Loucy (cell line): Measurements from ENCODE around the gene CENPH.

Source experiments
- H2AFZ ChIP-seq: fragments of 200-600 bp; sonication (generic); 2 replicates; pipeline ENCODE4 v1.6.0; 2016; ENCODE audit warnings: antibody characterized with exemption, mild to moderate bottlenecking, low read length, moderate library complexity
- H3F3A ChIP-seq: fragments of 200-600 bp; 2 replicates; pipeline ENCODE4 v1.6.0; 2016; ENCODE audit warnings: antibody characterized with exemption, low read depth, mild to moderate bottlenecking
- H3K27me3 ChIP-seq: fragments of 200-600 bp; sonication (generic); 2 replicates; pipeline ENCODE4 v1.6.1; 2014; ENCODE audit warnings: low read length, mild to moderate bottlenecking; ENCODE audit not compliant: insufficient read depth, poor library complexity, severe bottlenecking
- H3K36me3 ChIP-seq: fragments of 200-600 bp; sonication (generic); 2 replicates; pipeline ENCODE4 v1.6.1; 2016; ENCODE audit warnings: low read length; ENCODE audit not compliant: insufficient read depth
- H3K4me1 ChIP-seq: fragments of 200-600 bp; sonication (generic); 2 replicates; pipeline ENCODE4 v1.5.1; 2014; ENCODE audit warnings: low read length, mild to moderate bottlenecking; ENCODE audit not compliant: insufficient read depth, poor library complexity, severe bottlenecking
- H3K4me2 ChIP-seq: fragments of 200-600 bp; sonication (generic); 2 replicates; pipeline ENCODE4 v1.6.0; 2014; ENCODE audit warnings: antibody characterized with exemption, low read length, low read depth, mild to moderate bottlenecking; ENCODE audit not compliant: poor library complexity, severe bottlenecking
- H3K4me3 ChIP-seq: fragments of 200-600 bp; sonication (generic); 2 replicates; pipeline ENCODE4 v1.5.1; 2014; ENCODE audit warnings: low read length, mild to moderate bottlenecking, mixed read lengths; ENCODE audit not compliant: poor library complexity, severe bottlenecking
- H3K79me2 ChIP-seq: fragments of 200-600 bp; sonication (generic); 2 replicates; pipeline ENCODE4 v1.6.1; 2014; ENCODE audit warnings: low read length; ENCODE audit not compliant: insufficient read depth
- H3K9ac ChIP-seq: fragments of 200-600 bp; sonication (generic); 2 replicates; pipeline ENCODE4 v1.6.0; 2014; ENCODE audit warnings: mild to moderate bottlenecking, low read depth, low read length, moderate library complexity; ENCODE audit not compliant: poor library complexity, severe bottlenecking
- H3K9me2 ChIP-seq: fragments of 200-600 bp; sonication (generic); replicated peaks from 2 replicates; pipeline ENCODE4 v1.6.1; 2016; ENCODE audit warnings: low read depth, low read length, mixed read lengths
- H3K9me3 ChIP-seq: fragments of 200-600 bp; sonication (generic); 2 replicates; pipeline ENCODE4 v1.6.1; 2014; ENCODE audit warnings: mild to moderate bottlenecking, antibody characterized with exemption, low read length, low read depth; ENCODE audit not compliant: insufficient read depth
- H4K20me1 ChIP-seq: fragments of 200-600 bp; sonication (generic); 2 replicates; pipeline ENCODE4 v1.6.0; 2014; ENCODE audit warnings: antibody characterized with exemption, low read length, mild to moderate bottlenecking; ENCODE audit not compliant: insufficient read depth, poor library complexity, severe bottlenecking
- CTCF ChIP-seq: fragments of 200-600 bp; sonication (generic); conservative IDR thresholded peaks from 2 replicates; pipeline ENCODE4 v1.5.1; 2014; ENCODE audit warnings: mild to moderate bottlenecking, antibody characterized with exemption, low read length
- EZH2phosphoT487 ChIP-seq: fragments of 200-600 bp; IDR thresholded peaks from 2 replicates; pipeline ENCODE4 v1.6.1; 2018; ENCODE audit warnings: antibody characterized with exemption, mild to moderate bottlenecking, moderate library complexity, borderline replicate concordance

Gene CENPH

GRCh38 chr5:69212022-69212421 lies 22.6 kb downstream of the CENPH start:
- Histone ChIP-seq H3K27me3 (no peaks in the 10 kb centered on the region), H3K79me2 (no peaks in the 10 kb centered on the region), H4K20me1 (no peaks in the 10 kb centered on the region), H3F3A (no peaks in the 10 kb centered on the region), H3K9me3 (no peaks in the 10 kb centered on the region), H3K9me2 (no peaks in the 10 kb centered on the region), H3K4me2 (no peak overlapping the region), H3K36me3 (0 out of 2 replicates have a peak, but pooled peaks cover 7% of the 10 kb centered on the region), H3K9ac (no peak overlapping the region), H2AFZ (no peak overlapping the region), H3K4me3 (no peak overlapping the region), H3K4me1 (peaks cover under 1% of the 10 kb centered on the region)
- TF ChIP-seq EZH2phosphoT487, result no peak
- TF ChIP-seq CTCF, result no peak

- Histone ChIP-seq H3K4me2 (no peak overlapping the region), H2AFZ (no peak overlapping the region), H3K9me2 (no peaks in the 10 kb centered on the region), H3K9ac (no peak overlapping the region), H4K20me1 (peaks cover 5% of the 10 kb centered on the region), H3K4me3 (no peak overlapping the region), H3K4me1 (peaks cover 7% of the 10 kb centered on the region), H3K27me3 (no peaks in the 10 kb centered on the region), H3K79me2 (peaks cover 6% of the 10 kb centered on the region), H3K36me3 (0 out of 2 replicates have a peak, but pooled peaks cover under 1% of the 10 kb centered on the region), H3F3A (no peaks in the 10 kb centered on the region), H3K9me3 (no peaks in the 10 kb centered on the region)
- TF ChIP-seq EZH2phosphoT487, result no peak
- no peak for TF ChIP-seq CTCF
These were observed 24.3 kb downstream of the CENPH start for GRCh38 chr5:69213513-69214215.

GRCh38 chr5:69217151-69217511 lies 27.7 kb downstream of the CENPH start:
- peaks cover 23% of the 10 kb centered on the region for H3K79me2 ChIP-seq
- peaks cover 11% of the 10 kb centered on the region for H4K20me1 ChIP-seq
- TF ChIP-seq EZH2phosphoT487, result no peak
- no peak for TF ChIP-seq CTCF

More at GRCh38 chr5:69217151-69217511, 27.7 kb downstream of the CENPH start:
- Histone ChIP-seq H3K9me3 (no peaks in the 10 kb centered on the region), H3K4me1 (peaks cover 14% of the 10 kb centered on the region), H3K4me2 (peak overlapping the region; percentile 84), H3F3A (no peaks in the 10 kb centered on the region), H3K36me3 (no peaks in the 10 kb centered on the region), H3K27me3 (no peaks in the 10 kb centered on the region), H3K9me2 (no peaks in the 10 kb centered on the region), H3K9ac (peak overlapping the region; percentile 88), H2AFZ (peak overlapping the region; percentile 100), H3K4me3 (peak overlapping the region; percentile 97)
